ENCODE data around the gene OR5H2. TPM values are rescaled to one million over a fixed set of nuclear protein-coding genes. Genes with fewer than 3 reads are reported as not detected.

The OR5H2 gene
- total and polyA plus RNA-seq, 5 donors from 2014 or later = not detected

DNA sequence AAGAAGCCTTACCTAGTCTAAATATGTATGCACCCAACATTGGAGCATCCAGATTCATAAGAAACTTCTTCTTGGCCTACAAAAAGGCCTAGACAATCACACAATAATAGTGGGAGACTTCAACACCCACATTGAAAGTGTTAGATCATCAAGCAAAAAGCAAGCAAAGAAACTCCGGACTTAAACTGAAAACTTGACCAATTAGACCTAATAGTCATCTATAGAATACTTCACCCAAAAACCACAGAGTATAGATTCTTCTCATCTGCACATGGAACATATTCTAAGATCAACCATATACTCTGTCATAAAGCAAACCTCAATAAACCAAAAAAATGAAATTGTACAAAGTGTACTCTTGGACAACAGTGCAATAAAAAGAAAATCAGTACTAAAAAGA, 49.0 kb downstream of the OR5H2 start:
- DNase-seq = no peak
- Mint-ChIP-seq H3K27ac (no peak overlapping the region), H3K9me3 (no peaks in the 10 kb centered on the region), H3K4me3 (no peak overlapping the region), H3K4me1 (peaks cover 0 to 4% (median 0%) of the 10 kb centered on the region in 4 donors), H3K36me3 (no peaks in the 10 kb centered on the region), H3K27me3 (peaks cover 33% of the 10 kb centered on the region)
- Histone ChIP-seq H3K36me3 (ENCODE audit: control insufficient read depth, insufficient read depth, low read length) (no peaks in the 10 kb centered on the region), H3K27me3 (ENCODE audit: control insufficient read depth, insufficient read depth, low read length) (peaks cover 15% of the 10 kb centered on the region), H3K9me3 (ENCODE audit: control insufficient read depth in 2 of 2, low read length in 2 of 2) (no peaks in the 10 kb centered on the region), H3K4me1 (ENCODE audit: control insufficient read depth, insufficient read depth, low read length, poor library complexity, severe bottlenecking) (peaks cover 5% of the 10 kb centered on the region), H3K4me3 (ENCODE audit: low read depth, low read length) (no peak overlapping the region), H3K27ac (ENCODE audit: insufficient read depth, low read length, poor library complexity, severe bottlenecking) (no peak overlapping the region)
- no peak for ATAC-seq (ENCODE audit: low read depth in 2 of 2)

Other genes with a start within 250 kb of the OR5H2 start
- not detected for gene GABRR3, start 247.2 kb upstream of the OR5H2 start, total RNA-seq
- not detected for gene GABRR3, start 247.2 kb upstream of the OR5H2 start, polyA plus RNA-seq
- gene OR5AC2, start 195.3 kb upstream of the OR5H2 start, total RNA-seq = not detected
- gene OR5AC2, start 195.3 kb upstream of the OR5H2 start, polyA plus RNA-seq = not detected
- not detected for gene OR5H1, start 151.8 kb upstream of the OR5H2 start, total RNA-seq
- not detected for gene OR5H1, start 151.8 kb upstream of the OR5H2 start, polyA plus RNA-seq
- not detected for gene OR5H14, start 135.0 kb upstream of the OR5H2 start, total RNA-seq
- not detected for gene OR5H14, start 135.0 kb upstream of the OR5H2 start, polyA plus RNA-seq
- gene OR5H15, start 115.8 kb upstream of the OR5H2 start, total RNA-seq = not detected
- not detected for gene OR5H15, start 115.8 kb upstream of the OR5H2 start, polyA plus RNA-seq
- gene OR5H6, start 18.3 kb upstream of the OR5H2 start, total RNA-seq = not detected
- not detected for gene OR5H6, start 18.3 kb upstream of the OR5H2 start, polyA plus RNA-seq
- gene OR5K4, start 71.3 kb downstream of the OR5H2 start, total RNA-seq = not detected
- not detected for gene OR5K4, start 71.3 kb downstream of the OR5H2 start, polyA plus RNA-seq
- not detected for gene OR5K3, start 108.2 kb downstream of the OR5H2 start, total RNA-seq
- gene OR5K3, start 108.2 kb downstream of the OR5H2 start, polyA plus RNA-seq = not detected
- gene OR5K1, start 180.7 kb downstream of the OR5H2 start, total RNA-seq = not detected
- not detected for gene OR5K1, start 180.7 kb downstream of the OR5H2 start, polyA plus RNA-seq
- not detected for gene OR5K2, start 215.2 kb downstream of the OR5H2 start, total RNA-seq
- not detected for gene OR5K2, start 215.2 kb downstream of the OR5H2 start, polyA plus RNA-seq
- gene CLDND1, start 240.4 kb downstream of the OR5H2 start, total RNA-seq = 266 TPM
- 100 to 1,000 TPM; 193 to 320 (median 249) TPM for gene CLDND1, start 240.4 kb downstream of the OR5H2 start, polyA plus RNA-seq
- gene GPR15, start 249.5 kb downstream of the OR5H2 start, total RNA-seq = 5.7 TPM
- 10 to 100 TPM in 2 of 4 donors, 1 to 10 TPM in 2; 8.6 to 72.4 (median 9.8) TPM for gene GPR15, start 249.5 kb downstream of the OR5H2 start, polyA plus RNA-seq

All from CD4-positive, CD25-positive, alpha-beta regulatory T cell (primary cell).